Calu3 (cell line): ENCODE data around the gene MAN2A1. TPM values are rescaled to one million over a fixed set of nuclear protein-coding genes. Genes with fewer than 3 reads are reported as not detected.

Source experiments
- BruUV-seq: library from RNA; stranded (reverse); fragments of 400-500 nt; replicated peaks from 2 replicates; lab custom pipeline; 2021; lab: Mats Ljungman, UMichigan
- CTCF ChIA-PET: fragments of 300-600 bp; sonication (Branson Sonifier 250); formaldehyde crosslinking; loops from one replicate; lab custom pipeline; 2022; ENCODE audit warnings: antibody characterized with exemption; lab: Charles Lee
- DNase-seq: peaks from one replicate; pipeline ENCODE4 v3.0.0; 2022
- H3K27ac Mint-ChIP-seq: one replicate; pipeline ENCODE4 v1.8.0; 2022; ENCODE audit warnings: mixed read lengths; ENCODE audit not compliant: unreplicated experiment
- H3K27me3 Mint-ChIP-seq: one replicate; pipeline ENCODE4 v1.8.0; 2022; ENCODE audit warnings: mixed read lengths; ENCODE audit not compliant: unreplicated experiment
- H3K36me3 Mint-ChIP-seq: one replicate; pipeline ENCODE4 v1.8.0; 2022; ENCODE audit warnings: mild to moderate bottlenecking, moderate library complexity, mixed read lengths; ENCODE audit not compliant: insufficient read depth, unreplicated experiment
- H3K4me1 Mint-ChIP-seq: one replicate; pipeline ENCODE4 v1.8.0; 2022; ENCODE audit warnings: mild to moderate bottlenecking, low read depth, mixed read lengths; ENCODE audit not compliant: unreplicated experiment
- H3K4me3 Mint-ChIP-seq: one replicate; pipeline ENCODE4 v1.8.0; 2022; ENCODE audit warnings: mild to moderate bottlenecking, low read depth, moderate library complexity, mixed read lengths; ENCODE audit not compliant: unreplicated experiment
- H3K9me3 Mint-ChIP-seq: one replicate; pipeline ENCODE4 v1.8.0; 2022; ENCODE audit warnings: low read depth, mixed read lengths; ENCODE audit not compliant: unreplicated experiment
- CTCF ChIP-seq: fragments of 200-600 bp; IDR thresholded peaks from one replicate; pipeline ENCODE4 v1.8.0; 2022; ENCODE audit warnings: antibody characterized with exemption; ENCODE audit not compliant: unreplicated experiment
- intact Hi-C: fragments of 100-400 bp; cut with micrococcal nuclease; formaldehyde crosslinking; loops from one replicate; pipeline ENCODE4 v1.10.0; 2022; ENCODE audit not compliant: unreplicated experiment
- total RNA-seq: library from RNA; stranded (reverse); gene quantifications from 2 replicates; pipeline ENCODE4 v1.2.3, GENCODE V29; 2022

MAN2A1 gene
- total RNA-seq, 1 experiment from 2014 or later = 76.3 TPM

DNA sequence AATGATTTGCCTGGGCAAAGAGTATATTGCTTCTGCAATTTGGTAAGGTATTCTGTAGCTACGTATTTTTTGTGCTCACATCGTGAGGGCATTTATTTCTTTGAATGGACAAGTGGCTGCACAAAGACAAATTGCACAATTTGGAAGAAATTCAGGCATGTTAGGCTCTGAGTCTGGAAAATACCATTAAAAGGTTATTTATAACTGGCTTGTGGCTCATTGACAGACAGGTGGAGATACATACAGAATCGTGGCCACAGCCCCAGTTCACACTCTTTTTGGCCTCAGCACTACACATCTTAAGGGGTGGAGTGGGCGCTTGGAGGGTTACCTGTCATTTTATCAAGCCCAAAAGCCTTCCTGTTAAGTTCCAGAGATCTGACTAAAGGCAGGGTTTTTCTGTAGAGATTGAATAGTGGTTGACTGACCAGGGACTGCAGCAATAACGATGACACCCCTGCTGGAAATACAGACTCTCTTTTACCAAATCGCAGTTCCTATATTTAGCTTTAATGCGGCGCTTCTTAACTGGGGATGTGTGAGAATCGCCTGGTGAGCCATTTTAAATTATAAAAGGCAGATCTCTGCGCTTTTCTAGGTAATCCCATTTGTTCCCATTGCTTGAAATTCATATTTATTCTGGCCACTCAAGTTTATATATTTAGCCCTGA lies 14.7 kb downstream of the MAN2A1 start:
- intact Hi-C loops = no loop called here
- Mint-ChIP-seq H3K27me3 (no peaks in the 10 kb centered on the region), H3K27ac (no peak overlapping the region), H3K4me3 (no peak overlapping the region), H3K36me3 (no peaks in the 10 kb centered on the region), H3K4me1 (peaks cover 28% of the 10 kb centered on the region), H3K9me3 (peaks cover 2% of the 10 kb centered on the region)
- no peak for TF ChIP-seq CTCF
- BruUV-seq = no TSS peak
- DNase-seq = no peak
- CTCF ChIA-PET = no interaction called here

- Mint-ChIP-seq H3K9me3 (peaks cover 2% of the 10 kb centered on the region), H3K27me3 (no peaks in the 10 kb centered on the region), H3K27ac (no peak overlapping the region), H3K36me3 (no peaks in the 10 kb centered on the region), H3K4me1 (peaks cover 28% of the 10 kb centered on the region), H3K4me3 (no peak overlapping the region)
- DNase-seq = no peak
- intact Hi-C loops = no loop called here
- BruUV-seq = no TSS peak
- CTCF ChIA-PET = interaction anchor here (0.5 to 0.7 kb wide), 2 partner anchors 143 to 313 kb away, joined by 3 read pairs; no protein-coding TSS in a partner anchor
- TF ChIP-seq CTCF = no peak
Measured at GRCh38 chr5:109705596-109705995, 15.9 kb downstream of the MAN2A1 start.

GRCh38 chr5:109706095-109706494 lies 16.4 kb downstream of the MAN2A1 start:
- Mint-ChIP-seq H3K27me3 (no peaks in the 10 kb centered on the region), H3K36me3 (no peaks in the 10 kb centered on the region), H3K4me3 (no peak overlapping the region), H3K4me1 (peaks cover 25% of the 10 kb centered on the region), H3K27ac (no peak overlapping the region), H3K9me3 (peaks cover 2% of the 10 kb centered on the region)
- intact Hi-C loops = no loop called here
- CTCF ChIA-PET = interaction anchor here (0.5 to 0.7 kb wide), 2 partner anchors 143 to 312 kb away, joined by 3 read pairs; no protein-coding TSS in a partner anchor
- TF ChIP-seq CTCF = no peak
- no TSS peak for BruUV-seq
- no peak for DNase-seq

DNA sequence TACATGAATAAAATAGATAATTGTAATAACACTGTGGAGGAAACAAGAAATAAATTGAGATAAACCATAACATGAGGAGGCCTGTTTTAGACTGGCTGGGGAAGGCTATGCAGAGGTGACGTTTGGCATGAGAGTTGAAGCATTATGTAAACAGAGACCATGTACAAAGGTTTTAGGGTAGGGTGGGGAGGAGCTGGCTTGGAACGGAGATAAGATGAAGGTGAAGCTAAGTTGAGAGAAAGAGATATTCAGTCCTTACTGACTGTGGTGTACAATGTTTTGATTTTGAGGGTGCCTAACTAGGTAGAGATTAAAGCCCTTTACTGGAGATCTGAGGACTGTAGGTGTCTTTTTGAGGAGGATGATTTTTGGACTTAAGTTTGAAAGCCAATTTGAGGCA lies 17.8 kb downstream of the MAN2A1 start:
- intact Hi-C loops = no loop called here
- no TSS peak for BruUV-seq
- peaks cover 14% of the 10 kb centered on the region for H3K4me1 Mint-ChIP-seq
- no peak overlapping the region for H3K4me3 Mint-ChIP-seq
- H3K36me3 Mint-ChIP-seq = no peaks in the 10 kb centered on the region
- no peak for TF ChIP-seq CTCF
- DNase-seq = no peak
- no peaks in the 10 kb centered on the region for H3K27me3 Mint-ChIP-seq
- peaks cover 2% of the 10 kb centered on the region for H3K9me3 Mint-ChIP-seq
- H3K27ac Mint-ChIP-seq = no peak overlapping the region
- CTCF ChIA-PET = no interaction called here
